RWPE2 (cell line): Measurements from ENCODE around the gene HS3ST6.
"Not testable (repeated sequence)": the region's sequence is repeated elsewhere in the genome, so short reads cannot be mapped to it uniquely, and the experiment has no call there.

Experiments used
- ATAC-seq: fragments of 200-7000 bp; cut with Tn5 transposase; 3 replicates; pipeline ENCODE4 v1.9.1; 2021; ENCODE audit warnings: low read depth
- DNase-seq: peaks from one replicate; pipeline ENCODE4 v3.0.0-alpha.2; 2020; ENCODE audit warnings: low spot score
- H3K27ac ChIP-seq: fragments of 450-650 bp; 2 replicates; pipeline ENCODE4 v1.5.1; 2017; ENCODE audit warnings: mild to moderate bottlenecking; ENCODE audit not compliant: poor library complexity, severe bottlenecking
- H3K27me3 ChIP-seq: fragments of 250-450 bp; sonication (Bioruptor Pico); 2 replicates; pipeline ENCODE4 v1.5.1; 2021; ENCODE audit warnings: mild to moderate bottlenecking, moderate library complexity; ENCODE audit not compliant: insufficient read depth, poor library complexity, severe bottlenecking
- H3K36me3 ChIP-seq: fragments of 250-450 bp; sonication (Bioruptor Pico); 2 replicates; pipeline ENCODE4 v1.5.1; 2020; ENCODE audit warnings: low read depth, mild to moderate bottlenecking, moderate library complexity
- H3K4me1 ChIP-seq: fragments of 250-450 bp; sonication (Bioruptor Pico); 2 replicates; pipeline ENCODE4 v1.5.1; 2021; ENCODE audit warnings: mild to moderate bottlenecking, moderate library complexity; ENCODE audit not compliant: insufficient read depth, poor library complexity, severe bottlenecking
- H3K4me3 ChIP-seq: fragments of 250-450 bp; sonication (Bioruptor Pico); 2 replicates; pipeline ENCODE4 v1.5.1; 2021; ENCODE audit warnings: mild to moderate bottlenecking, moderate library complexity; ENCODE audit not compliant: severe bottlenecking
- H3K9me3 ChIP-seq: fragments of 250-450 bp; sonication (Bioruptor Pico); 2 replicates; pipeline ENCODE4 v1.5.1; 2021; ENCODE audit warnings: mild to moderate bottlenecking, moderate library complexity; ENCODE audit not compliant: severe bottlenecking
- CTCF ChIP-seq: fragments of 450-650 bp; IDR thresholded peaks from one replicate; pipeline ENCODE4 v1.5.1; 2017; ENCODE audit warnings: mild to moderate bottlenecking, moderate library complexity; ENCODE audit not compliant: poor library complexity, severe bottlenecking

Gene HS3ST6

GRCh38 chr16:1900452-1900774 lies 17.8 kb downstream of the HS3ST6 start:
- H3K27ac ChIP-seq, result no peak overlapping the region
- H3K9me3 ChIP-seq, result no peaks in the 10 kb centered on the region
- no peaks in the 10 kb centered on the region for H3K36me3 ChIP-seq
- no peak overlapping the region for H3K4me3 ChIP-seq
- peaks cover 7% of the 10 kb centered on the region for H3K4me1 ChIP-seq
- DNase-seq, result no peak
- peak; percentile 58; the same call in 1 of the 3 replicates for ATAC-seq
- H3K27me3 ChIP-seq, result no peaks in the 10 kb centered on the region
- no peak for TF ChIP-seq CTCF

- Histone ChIP-seq H3K9me3 (no peaks in the 10 kb centered on the region), H3K4me1 (peaks cover 7% of the 10 kb centered on the region), H3K27ac (no peak overlapping the region), H3K27me3 (no peaks in the 10 kb centered on the region), H3K36me3 (no peaks in the 10 kb centered on the region), H3K4me3 (no peak overlapping the region)
- DNase-seq (no peak), ATAC-seq (peak; percentile 82)
- TF ChIP-seq CTCF, result no peak
Observed at GRCh38 chr16:1899641-1900451, 18.4 kb downstream of the HS3ST6 start.

- not testable (repeated sequence) for H3K4me3 ChIP-seq, H3K4me1 ChIP-seq, H3K27me3 ChIP-seq, DNase-seq, ATAC-seq, H3K27ac ChIP-seq, H3K9me3 ChIP-seq, H3K36me3 ChIP-seq
Observed at GRCh38 chr16:1897692-1898091, 20.5 kb downstream of the HS3ST6 start.

GRCh38 chr16:1895949-1896675 lies 22.1 kb downstream of the HS3ST6 start:
- Histone ChIP-seq H3K36me3 (no peaks in the 10 kb centered on the region), H3K27me3 (no peaks in the 10 kb centered on the region), H3K4me1 (peaks cover 7% of the 10 kb centered on the region), H3K4me3 (no peak overlapping the region), H3K27ac (no peak overlapping the region), H3K9me3 (no peaks in the 10 kb centered on the region)
- DNase-seq (no peak), ATAC-seq (no peak)
- TF ChIP-seq CTCF, result no peak

- Histone ChIP-seq H3K4me3 (no peak overlapping the region), H3K4me1 (peaks cover 3% of the 10 kb centered on the region), H3K36me3 (no peaks in the 10 kb centered on the region), H3K27ac (no peak overlapping the region), H3K9me3 (no peaks in the 10 kb centered on the region), H3K27me3 (no peaks in the 10 kb centered on the region)
- DNase-seq (no peak), ATAC-seq (no peak)
- no peak for TF ChIP-seq CTCF
Observed at GRCh38 chr16:1895068-1895467, 23.1 kb downstream of the HS3ST6 start.
